ACC112 (cell line): ENCODE data around the gene PHF21B.
"Not testable (repeated sequence)": the region's sequence is repeated elsewhere in the genome, so short reads cannot be mapped to it uniquely, and the experiment has no call there.

Experiments
- H2AFZ ChIP-seq: fragments of 200-600 bp; sonication (generic); one replicate; pipeline ENCODE4 v1.6.0; 2017; ENCODE audit warnings: antibody characterized with exemption, low read length; ENCODE audit not compliant: unreplicated experiment
- H3K27ac ChIP-seq: fragments of 200-600 bp; sonication (generic); 2 replicates; pipeline ENCODE4 v1.5.1; 2014; ENCODE audit warnings: low read depth, mild to moderate bottlenecking, antibody characterized with exemption, low read length, moderate library complexity
- H3K27me3 ChIP-seq: fragments of 200-600 bp; sonication (generic); 2 replicates; pipeline ENCODE4 v1.6.1; 2014; ENCODE audit warnings: mild to moderate bottlenecking, antibody characterized with exemption, low read length, moderate library complexity, mixed read lengths; ENCODE audit not compliant: insufficient read depth
- H3K36me3 ChIP-seq: fragments of 200-600 bp; sonication (generic); 2 replicates; pipeline ENCODE4 v1.6.1; 2016; ENCODE audit warnings: mild to moderate bottlenecking, antibody characterized with exemption, low read length, moderate library complexity, mixed read lengths; ENCODE audit not compliant: insufficient read depth
- H3K4me1 ChIP-seq: fragments of 200-600 bp; sonication (generic); one replicate; pipeline ENCODE4 v1.6.1; 2016; ENCODE audit warnings: low read length, mixed read lengths; ENCODE audit not compliant: insufficient read depth, unreplicated experiment, control insufficient read depth
- H3K4me3 ChIP-seq: fragments of 200-600 bp; sonication (generic); 2 replicates; pipeline ENCODE4 v1.5.1; 2014; ENCODE audit warnings: mild to moderate bottlenecking, low read depth, low read length
- H3K79me2 ChIP-seq: fragments of 200-600 bp; sonication (generic); one replicate; pipeline ENCODE4 v1.6.0; 2016; ENCODE audit warnings: low read length; ENCODE audit not compliant: control insufficient read depth, unreplicated experiment, insufficient read depth

PHF21B gene

GRCh38 chr22:45009606-45010531 is at the start of gene PHF21B:
Gene PHF21B, minus strand, starts transcription at chr22:45010005. Its CDS starts 456 bp downstream, at chr22:45009549.
- H3K27ac ChIP-seq = no peak within 1 kb of the TSS
- peaks cover 69% of the 10 kb centered on the region for H3K27me3 ChIP-seq
- no peak within 1 kb of the TSS for H2AFZ ChIP-seq
- no peaks in the 10 kb centered on the region for H3K4me1 ChIP-seq
- H3K79me2 ChIP-seq = no peaks in the 10 kb centered on the region
- peak within 1 kb of the TSS; percentile 75 for H3K4me3 ChIP-seq
- no peaks in the 10 kb centered on the region for H3K36me3 ChIP-seq

- no peak overlapping the region for H3K4me3 ChIP-seq
- no peaks in the 10 kb centered on the region for H3K36me3 ChIP-seq
- H3K79me2 ChIP-seq = no peaks in the 10 kb centered on the region
- H3K27ac ChIP-seq = no peak overlapping the region
- H3K27me3 ChIP-seq = no peaks in the 10 kb centered on the region
- H2AFZ ChIP-seq = no peak overlapping the region
- H3K4me1 ChIP-seq = peaks cover 5% of the 10 kb centered on the region
Observed at GRCh38 chr22:45059296-45059695, 49.5 kb upstream of the PHF21B start.

DNA sequence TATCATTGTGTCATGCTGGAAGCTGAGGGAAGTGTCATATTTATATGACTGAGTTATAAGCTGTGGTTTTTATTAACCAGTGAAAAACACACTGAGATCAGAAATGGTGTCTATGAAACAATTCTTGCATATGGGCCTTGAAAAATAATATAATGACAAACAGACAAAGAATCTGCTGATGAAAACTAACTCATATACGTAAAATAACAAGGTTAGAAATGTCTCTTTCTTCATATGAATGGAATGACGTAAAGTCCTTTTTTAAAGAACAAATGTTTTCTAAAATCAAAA is 48.8 kb upstream of the PHF21B start:
- no peaks in the 10 kb centered on the region for H3K4me1 ChIP-seq
- peaks cover 4% of the 10 kb centered on the region; the same call in 1 of the 2 replicates for H3K27me3 ChIP-seq
- no peak overlapping the region for H3K27ac ChIP-seq
- H2AFZ ChIP-seq = no peak overlapping the region
- no peaks in the 10 kb centered on the region for H3K79me2 ChIP-seq
- no peak overlapping the region for H3K4me3 ChIP-seq
- no peaks in the 10 kb centered on the region for H3K36me3 ChIP-seq

GRCh38 chr22:45055936-45056335 is 46.1 kb upstream of the PHF21B start:
- H3K4me1 ChIP-seq = no peaks in the 10 kb centered on the region
- no peaks in the 10 kb centered on the region for H3K79me2 ChIP-seq
- H3K36me3 ChIP-seq = no peaks in the 10 kb centered on the region
- H3K27ac ChIP-seq = no peak overlapping the region
- H3K27me3 ChIP-seq = peaks cover 27% of the 10 kb centered on the region
- no peak overlapping the region for H3K4me3 ChIP-seq
- H2AFZ ChIP-seq = no peak overlapping the region

DNA sequence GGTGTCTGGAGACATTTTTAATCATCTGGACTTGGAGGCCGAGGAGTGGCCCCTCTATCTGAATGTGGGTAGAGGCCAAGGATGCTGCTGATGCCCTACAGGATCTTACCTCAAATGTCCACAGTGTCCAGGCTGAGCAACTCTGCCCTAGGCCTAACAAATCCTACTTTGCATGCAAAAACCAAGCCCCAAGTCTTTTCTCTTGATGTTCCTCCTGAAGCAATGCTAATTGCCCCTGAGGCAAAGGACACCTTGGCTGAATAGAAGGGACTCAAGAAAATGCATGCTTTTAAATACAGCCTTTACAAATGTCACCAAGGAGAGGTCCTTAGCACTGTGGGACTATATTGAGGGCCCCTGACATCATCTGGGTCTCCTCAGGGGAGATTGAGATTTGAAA is 43.8 kb upstream of the PHF21B start:
- Histone ChIP-seq H3K4me1 (no peaks in the 10 kb centered on the region), H3K27ac (no peak overlapping the region), H3K27me3 (peaks cover 50% of the 10 kb centered on the region), H3K36me3 (no peaks in the 10 kb centered on the region), H3K4me3 (no peak overlapping the region), H2AFZ (no peak overlapping the region), H3K79me2 (no peaks in the 10 kb centered on the region)

GRCh38 chr22:45053094-45053493 is 43.3 kb upstream of the PHF21B start:
- Histone ChIP-seq H3K27ac (no peak overlapping the region), H2AFZ (no peak overlapping the region), H3K4me3 (no peak overlapping the region), H3K36me3 (no peaks in the 10 kb centered on the region), H3K79me2 (no peaks in the 10 kb centered on the region), H3K27me3 (peaks cover 55% of the 10 kb centered on the region), H3K4me1 (no peaks in the 10 kb centered on the region)

DNA sequence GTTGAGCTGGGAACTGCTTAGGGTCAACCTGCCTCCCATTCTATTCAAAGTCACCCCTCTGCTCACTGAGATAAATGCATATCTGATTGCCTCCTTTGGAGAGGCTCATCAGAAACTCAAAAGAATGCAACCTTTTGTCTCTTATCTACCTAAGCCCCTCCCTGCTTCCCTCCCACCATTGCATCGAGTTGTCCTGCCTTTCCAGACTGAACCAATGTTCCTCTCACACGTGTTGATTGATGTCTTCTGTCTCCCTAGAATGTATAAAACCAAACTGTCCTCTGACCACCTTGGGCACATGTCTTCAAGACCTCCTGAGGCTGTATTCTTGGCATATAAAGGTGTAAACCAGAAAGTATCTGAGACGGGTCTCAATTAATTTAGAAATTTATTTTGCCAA is 42.9 kb upstream of the PHF21B start:
- not testable (repeated sequence) for H3K36me3 ChIP-seq, H3K4me3 ChIP-seq, H2AFZ ChIP-seq, H3K4me1 ChIP-seq, H3K27ac ChIP-seq, H3K79me2 ChIP-seq
- H3K27me3 ChIP-seq = peaks cover 59% of the 10 kb centered on the region

GRCh38 chr22:45051946-45052345 is 42.1 kb upstream of the PHF21B start:
- H3K4me3 ChIP-seq = no peak overlapping the region
- no peak overlapping the region for H2AFZ ChIP-seq
- H3K27ac ChIP-seq = no peak overlapping the region
- H3K27me3 ChIP-seq = peaks cover 66% of the 10 kb centered on the region
- no peaks in the 10 kb centered on the region for H3K36me3 ChIP-seq
- no peaks in the 10 kb centered on the region for H3K4me1 ChIP-seq
- no peaks in the 10 kb centered on the region for H3K79me2 ChIP-seq

DNA sequence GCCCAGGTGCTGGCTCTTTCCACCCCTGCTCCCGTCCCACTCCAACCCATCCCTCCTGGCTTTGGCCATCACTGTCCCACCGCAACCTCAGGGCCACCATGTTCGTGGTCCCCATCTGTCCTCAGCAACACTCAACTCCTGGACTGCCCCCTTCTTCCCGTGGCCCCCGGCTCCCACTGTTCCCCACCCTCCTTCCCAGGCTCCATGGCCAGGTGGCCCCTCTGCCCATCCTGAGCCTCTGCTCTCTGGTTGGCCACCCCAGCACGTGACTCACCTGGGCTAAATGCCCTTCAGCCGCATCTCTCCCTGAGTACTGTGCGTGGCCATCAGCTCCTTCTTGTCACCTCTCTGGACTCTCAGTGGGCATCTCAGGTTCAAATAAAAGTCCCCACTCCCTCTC is 41.6 kb upstream of the PHF21B start:
- Histone ChIP-seq H3K36me3 (no peaks in the 10 kb centered on the region), H3K79me2 (no peaks in the 10 kb centered on the region), H2AFZ (no peak overlapping the region), H3K27me3 (peaks cover 66% of the 10 kb centered on the region), H3K4me3 (no peak overlapping the region), H3K4me1 (no peaks in the 10 kb centered on the region), H3K27ac (no peak overlapping the region)

DNA sequence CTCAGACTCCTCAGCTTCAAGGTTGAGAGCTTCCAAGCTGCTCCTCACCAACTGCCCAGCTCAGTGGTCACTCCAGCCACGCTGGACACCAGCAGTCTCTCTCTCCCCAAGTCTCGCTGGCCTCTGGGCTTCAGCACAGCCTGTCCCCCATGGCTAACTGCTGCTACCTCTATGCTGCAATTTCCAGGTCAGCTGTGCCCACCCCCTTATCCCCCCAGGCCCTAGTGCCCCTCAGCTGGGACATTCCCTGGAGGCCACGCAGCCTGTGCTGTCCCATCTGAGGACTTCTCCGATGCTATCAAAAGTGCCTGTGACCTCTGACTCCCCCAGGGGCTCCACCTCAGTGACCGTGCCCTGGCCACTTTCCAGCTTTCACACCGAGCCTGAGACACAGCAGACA is 37.5 kb upstream of the PHF21B start:
- H3K4me1 ChIP-seq = no peaks in the 10 kb centered on the region
- no peak overlapping the region for H3K4me3 ChIP-seq
- no peak overlapping the region for H3K27ac ChIP-seq
- H2AFZ ChIP-seq = no peak overlapping the region
- H3K27me3 ChIP-seq = peaks cover 69% of the 10 kb centered on the region
- no peaks in the 10 kb centered on the region for H3K36me3 ChIP-seq
- H3K79me2 ChIP-seq = no peaks in the 10 kb centered on the region

- peaks cover 52% of the 10 kb centered on the region for H3K27me3 ChIP-seq
- no peak overlapping the region for H3K27ac ChIP-seq
- no peak overlapping the region for H2AFZ ChIP-seq
- no peaks in the 10 kb centered on the region for H3K4me1 ChIP-seq
- no peak overlapping the region for H3K4me3 ChIP-seq
- no peaks in the 10 kb centered on the region for H3K36me3 ChIP-seq
- H3K79me2 ChIP-seq = no peaks in the 10 kb centered on the region
Observed at GRCh38 chr22:45045208-45045607, 35.4 kb upstream of the PHF21B start.
